Stomach (tissue), 4 donors: ENCODE results near the gene APP.

Experiments used
- POLR2A ChIP-seq, 4 donors: fragments of 450-650 bp; IDR thresholded peaks; one replicate each; pipeline ENCODE4 v1.6.1; 2016; ENCODE audit warnings: antibody characterized with exemption in 4 of 4, control low read depth in 2 of 4, mild to moderate bottlenecking in 1 of 4, moderate library complexity in 1 of 4
- POLR2AphosphoS5 ChIP-seq, 3 donors: sonication (generic); formaldehyde crosslinking; IDR thresholded peaks; one replicate each; pipeline ENCODE4 v1.6.1; 2016; ENCODE audit warnings: antibody characterized with exemption in 3 of 3

- TF ChIP-seq POLR2AphosphoS5 (IDR thresholded peaks at IDR 0.05), result no peak
- TF ChIP-seq POLR2A (IDR thresholded peaks at IDR 0.05), result no peak
Measured at GRCh38 chr21:26115899-26116298, 54.7 kb downstream of the APP start.
